ENCODE results near the gene ORC1.

ORC1 gene

DNA sequence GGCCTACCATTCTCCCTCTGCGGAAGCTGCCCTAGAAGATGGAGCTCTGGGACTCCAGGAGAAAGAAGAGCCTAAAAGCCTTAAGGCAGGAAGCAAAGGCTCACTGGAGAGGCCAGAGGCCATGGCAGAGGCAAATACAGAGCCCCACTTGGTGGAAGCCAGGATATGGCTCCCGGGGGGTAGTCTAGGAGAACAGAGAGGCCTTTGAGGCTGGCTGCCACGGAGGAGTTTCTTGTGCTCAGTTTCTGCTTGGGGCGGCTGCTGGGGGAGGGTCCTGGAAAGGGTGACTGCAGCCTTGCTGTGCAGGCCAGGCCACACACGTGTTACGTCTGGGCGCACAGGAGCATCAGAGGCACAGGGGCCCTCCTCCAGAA lies 43.6 kb downstream of the ORC1 start:
- Histone ChIP-seq H3K27ac (ENCODE audit: low read depth, low read length) (no peak overlapping the region), H3K4me1 (ENCODE audit: control insufficient read depth, insufficient read depth, low read length) (peaks cover 11% of the 10 kb centered on the region; the same call in 1 of the 2 replicates)

GRCh38 chr1:52359676-52360594 lies 44.3 kb downstream of the ORC1 start:
- Histone ChIP-seq H3K27me3 (ENCODE audit: control insufficient read depth, insufficient read depth, low read length) (no peaks in the 10 kb centered on the region), H3K27ac (ENCODE audit: low read depth, low read length) (no peak overlapping the region), H3K9ac (ENCODE audit: low read depth, low read length) (no peak overlapping the region), H3K4me1 (ENCODE audit: control insufficient read depth, insufficient read depth, low read length) (peaks cover 6% of the 10 kb centered on the region; the same call in 1 of the 2 replicates), H3K4me3 (ENCODE audit: low read depth, low read length) (no peak overlapping the region), H3K36me3 (ENCODE audit: control insufficient read depth, insufficient read depth, low read length) (peaks cover 88% of the 10 kb centered on the region), H3K9me3 (ENCODE audit: control insufficient read depth, insufficient read depth, low read length) (no peaks in the 10 kb centered on the region)

More for the DNA sequence above, 43.6 kb downstream of the ORC1 start:
- H3K27me3 ChIP-seq (ENCODE audit: control insufficient read depth, insufficient read depth, low read length): no peaks in the 10 kb centered on the region
- no peak overlapping the region for H3K9ac ChIP-seq (ENCODE audit: low read depth, low read length)
- peaks cover 82% of the 10 kb centered on the region for H3K36me3 ChIP-seq (ENCODE audit: control insufficient read depth, insufficient read depth, low read length)
- no peaks in the 10 kb centered on the region for H3K9me3 ChIP-seq (ENCODE audit: control insufficient read depth, insufficient read depth, low read length)
- no peak overlapping the region for H3K4me3 ChIP-seq (ENCODE audit: low read depth, low read length)

GRCh38 chr1:52358851-52359497 lies 45.2 kb downstream of the ORC1 start:
- Histone ChIP-seq H3K9me3 (ENCODE audit: control insufficient read depth, insufficient read depth, low read length) (no peaks in the 10 kb centered on the region), H3K9ac (ENCODE audit: low read depth, low read length) (no peak overlapping the region), H3K27me3 (ENCODE audit: control insufficient read depth, insufficient read depth, low read length) (no peaks in the 10 kb centered on the region), H3K4me1 (ENCODE audit: control insufficient read depth, insufficient read depth, low read length) (no peaks in the 10 kb centered on the region), H3K4me3 (ENCODE audit: low read depth, low read length) (no peak overlapping the region), H3K36me3 (ENCODE audit: control insufficient read depth, insufficient read depth, low read length) (peaks cover 93% of the 10 kb centered on the region), H3K27ac (ENCODE audit: low read depth, low read length) (no peak overlapping the region)

DNA sequence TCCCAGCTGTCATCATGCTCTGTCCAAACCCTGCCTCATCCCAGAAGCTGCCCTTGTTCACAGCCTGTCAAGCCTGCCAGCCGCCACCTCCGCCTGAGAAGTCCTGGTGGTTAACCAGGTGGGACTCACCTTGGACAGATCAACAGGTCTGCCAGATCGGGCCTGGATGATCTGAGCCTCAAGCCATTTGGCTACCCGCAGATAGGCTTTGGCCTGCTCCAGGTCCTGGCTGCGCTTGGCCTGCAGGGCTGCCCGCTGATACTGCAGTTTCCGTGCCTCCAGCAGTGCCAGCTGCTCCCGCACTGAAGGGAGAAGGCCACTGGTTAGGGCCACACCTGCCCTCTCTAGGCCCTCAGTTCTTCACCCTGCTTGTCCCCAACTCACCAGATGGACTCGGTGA lies 46.8 kb downstream of the ORC1 start:
- no peak overlapping the region for H3K9ac ChIP-seq (ENCODE audit: low read depth, low read length)
- H3K9me3 ChIP-seq (ENCODE audit: control insufficient read depth, insufficient read depth, low read length): no peaks in the 10 kb centered on the region
- peaks cover 100% of the 10 kb centered on the region for H3K36me3 ChIP-seq (ENCODE audit: control insufficient read depth, insufficient read depth, low read length)
- no peak overlapping the region for H3K27ac ChIP-seq (ENCODE audit: low read depth, low read length)
- no peaks in the 10 kb centered on the region for H3K4me1 ChIP-seq (ENCODE audit: control insufficient read depth, insufficient read depth, low read length)
- no peaks in the 10 kb centered on the region for H3K27me3 ChIP-seq (ENCODE audit: control insufficient read depth, insufficient read depth, low read length)
- H3K4me3 ChIP-seq (ENCODE audit: low read depth, low read length): no peak overlapping the region

GRCh38 chr1:52356818-52357355 lies 47.3 kb downstream of the ORC1 start:
- Histone ChIP-seq H3K27me3 (ENCODE audit: control insufficient read depth, insufficient read depth, low read length) (no peaks in the 10 kb centered on the region), H3K9me3 (ENCODE audit: control insufficient read depth, insufficient read depth, low read length) (no peaks in the 10 kb centered on the region), H3K36me3 (ENCODE audit: control insufficient read depth, insufficient read depth, low read length) (peaks cover 100% of the 10 kb centered on the region), H3K4me1 (ENCODE audit: control insufficient read depth, insufficient read depth, low read length) (peaks cover 2% of the 10 kb centered on the region), H3K4me3 (ENCODE audit: low read depth, low read length) (no peak overlapping the region), H3K27ac (ENCODE audit: low read depth, low read length) (no peak overlapping the region), H3K9ac (ENCODE audit: low read depth, low read length) (no peak overlapping the region)

- H3K9me3 ChIP-seq (ENCODE audit: control insufficient read depth, insufficient read depth, low read length): no peaks in the 10 kb centered on the region
- peaks cover 93% of the 10 kb centered on the region for H3K36me3 ChIP-seq (ENCODE audit: control insufficient read depth, insufficient read depth, low read length)
- H3K4me1 ChIP-seq (ENCODE audit: control insufficient read depth, insufficient read depth, low read length): peaks cover 9% of the 10 kb centered on the region
- H3K4me3 ChIP-seq (ENCODE audit: low read depth, low read length): no peak overlapping the region
- no peaks in the 10 kb centered on the region for H3K27me3 ChIP-seq (ENCODE audit: control insufficient read depth, insufficient read depth, low read length)
- no peak overlapping the region for H3K9ac ChIP-seq (ENCODE audit: low read depth, low read length)
- H3K27ac ChIP-seq (ENCODE audit: low read depth, low read length): no peak overlapping the region
Measured at GRCh38 chr1:52355847-52356505, 48.2 kb downstream of the ORC1 start.

- Histone ChIP-seq H3K27ac (ENCODE audit: low read depth, low read length) (no peak overlapping the region), H3K9ac (ENCODE audit: low read depth, low read length) (no peak overlapping the region), H3K27me3 (ENCODE audit: control insufficient read depth, insufficient read depth, low read length) (no peaks in the 10 kb centered on the region), H3K4me1 (ENCODE audit: control insufficient read depth, insufficient read depth, low read length) (peaks cover 13% of the 10 kb centered on the region), H3K4me3 (ENCODE audit: low read depth, low read length) (no peak overlapping the region), H3K9me3 (ENCODE audit: control insufficient read depth, insufficient read depth, low read length) (no peaks in the 10 kb centered on the region), H3K36me3 (ENCODE audit: control insufficient read depth, insufficient read depth, low read length) (peaks cover 87% of the 10 kb centered on the region)
Measured at GRCh38 chr1:52355436-52355835, 48.8 kb downstream of the ORC1 start.

DNA sequence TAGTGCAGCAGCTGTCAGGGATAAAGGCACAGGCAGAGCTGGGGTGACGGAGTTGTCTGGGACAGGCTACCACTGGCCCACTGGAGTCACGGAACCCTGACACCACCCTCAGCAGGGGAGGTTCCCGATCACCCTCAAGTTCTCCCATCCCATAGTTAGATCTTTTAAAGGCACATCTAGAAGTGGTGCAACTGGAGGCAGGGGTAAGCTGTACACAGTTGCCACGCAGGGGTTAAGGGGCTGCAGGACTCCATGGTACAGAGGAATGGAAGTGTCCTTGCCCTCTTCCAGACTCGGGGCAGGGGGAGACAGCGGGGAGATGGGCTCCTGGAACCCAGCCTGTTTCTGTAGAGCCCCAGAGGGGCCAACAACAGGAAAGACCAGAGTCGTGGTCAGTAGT lies 51.5 kb downstream of the ORC1 start:
- Histone ChIP-seq H3K27me3 (ENCODE audit: control insufficient read depth, insufficient read depth, low read length) (no peaks in the 10 kb centered on the region), H3K9me3 (ENCODE audit: control insufficient read depth, insufficient read depth, low read length) (no peaks in the 10 kb centered on the region), H3K9ac (ENCODE audit: low read depth, low read length) (no peak overlapping the region), H3K36me3 (ENCODE audit: control insufficient read depth, insufficient read depth, low read length) (peaks cover 60% of the 10 kb centered on the region), H3K4me3 (ENCODE audit: low read depth, low read length) (no peak overlapping the region), H3K4me1 (ENCODE audit: control insufficient read depth, insufficient read depth, low read length) (peaks cover 17% of the 10 kb centered on the region), H3K27ac (ENCODE audit: low read depth, low read length) (no peak overlapping the region)

DNA sequence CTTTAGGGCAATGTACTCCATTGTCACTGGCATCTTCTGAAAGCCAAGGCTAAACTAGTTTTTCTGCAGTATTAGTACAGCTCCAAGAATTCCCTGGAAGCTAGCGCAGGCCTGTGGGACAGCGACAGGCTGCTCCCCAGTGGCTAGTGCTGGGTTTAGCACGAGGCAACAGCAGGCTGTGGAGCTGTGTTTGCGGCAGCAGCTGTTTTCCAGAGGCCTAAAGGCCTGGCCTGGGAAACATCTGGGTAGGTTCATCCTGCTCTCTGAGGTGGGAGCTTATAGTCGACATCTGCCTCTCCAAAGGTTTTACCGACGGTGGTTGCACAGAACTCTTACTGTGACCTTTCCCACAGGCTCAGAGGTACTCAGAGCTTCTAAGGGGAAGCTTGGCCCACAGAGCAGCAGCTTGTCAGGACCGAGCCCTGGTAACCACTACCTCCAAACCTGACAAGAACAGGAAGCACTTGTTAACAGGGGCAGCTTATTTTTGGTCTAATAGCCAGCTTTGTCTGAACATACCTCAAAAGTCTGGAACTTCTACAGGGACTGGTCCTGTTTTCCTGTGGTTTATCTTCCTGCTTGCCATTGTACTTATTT lies 55.4 kb downstream of the ORC1 start:
- Histone ChIP-seq H3K36me3 (ENCODE audit: control insufficient read depth, insufficient read depth, low read length) (peaks cover 26% of the 10 kb centered on the region), H3K27ac (ENCODE audit: low read depth, low read length) (peak overlapping the region; percentile 25), H3K27me3 (ENCODE audit: control insufficient read depth, insufficient read depth, low read length) (no peaks in the 10 kb centered on the region), H3K9ac (ENCODE audit: low read depth, low read length) (no peak overlapping the region), H3K9me3 (ENCODE audit: control insufficient read depth, insufficient read depth, low read length) (no peaks in the 10 kb centered on the region), H3K4me3 (ENCODE audit: low read depth, low read length) (no peak overlapping the region), H3K4me1 (ENCODE audit: control insufficient read depth, insufficient read depth, low read length) (peaks cover 17% of the 10 kb centered on the region)

- Histone ChIP-seq H3K9me3 (ENCODE audit: control insufficient read depth, insufficient read depth, low read length) (no peaks in the 10 kb centered on the region), H3K27me3 (ENCODE audit: control insufficient read depth, insufficient read depth, low read length) (no peaks in the 10 kb centered on the region), H3K4me1 (ENCODE audit: control insufficient read depth, insufficient read depth, low read length) (peaks cover 12% of the 10 kb centered on the region), H3K4me3 (ENCODE audit: low read depth, low read length) (no peak overlapping the region), H3K36me3 (ENCODE audit: control insufficient read depth, insufficient read depth, low read length) (peaks cover 5% of the 10 kb centered on the region; the same call in 1 of the 2 replicates), H3K27ac (ENCODE audit: low read depth, low read length) (no peak overlapping the region), H3K9ac (ENCODE audit: low read depth, low read length) (no peak overlapping the region)
Measured at GRCh38 chr1:52346653-52347052, 57.6 kb downstream of the ORC1 start.
